ENCODE results near the gene FBLN1.
A peak's percentile ranks its signal among the peaks of the same experiment; 100 is the strongest.
"Not testable (repeated sequence)": the region's sequence is repeated elsewhere in the genome, so short reads cannot be mapped to it uniquely, and the experiment has no call there.

The FBLN1 gene

GRCh38 chr22:45541382-45541979, 38.8 kb downstream of the FBLN1 start:
- no peak for DNase-seq (ENCODE audit: low read depth)
- in situ Hi-C loops (cut with HindIII; ENCODE audit: low sequenced_read_pairs): no loop called here
- no peak overlapping the region for H3K4me3 ChIP-seq (ENCODE audit: low read depth, low read length)
- TF ChIP-seq CTCF (IDR thresholded peaks at IDR 0.05; ENCODE audit: low read depth, low read length, missing control alignments): no peak

GRCh38 chr22:45542001-45542520, 39.4 kb downstream of the FBLN1 start:
- no peak for TF ChIP-seq CTCF (IDR thresholded peaks at IDR 0.05; ENCODE audit: low read depth, low read length, missing control alignments)
- in situ Hi-C loops (cut with HindIII; ENCODE audit: low sequenced_read_pairs): no loop called here
- DNase-seq (ENCODE audit: low read depth): no peak
- no peak overlapping the region for H3K4me3 ChIP-seq (ENCODE audit: low read depth, low read length)

- DNase-seq (ENCODE audit: low read depth); H3K4me3 ChIP-seq (ENCODE audit: low read depth, low read length); in situ Hi-C loops (cut with HindIII; ENCODE audit: low sequenced_read_pairs): not testable (repeated sequence)
These were observed 40.1 kb downstream of the FBLN1 start for GRCh38 chr22:45542736-45543135.

GRCh38 chr22:45543243-45543642, 40.6 kb downstream of the FBLN1 start:
- DNase-seq (ENCODE audit: low read depth): no peak
- in situ Hi-C loops (cut with HindIII; ENCODE audit: low sequenced_read_pairs): no loop called here
- H3K4me3 ChIP-seq (ENCODE audit: low read depth, low read length): no peak overlapping the region
- TF ChIP-seq CTCF (IDR thresholded peaks at IDR 0.05; ENCODE audit: low read depth, low read length, missing control alignments): no peak

- in situ Hi-C loops (cut with HindIII; ENCODE audit: low sequenced_read_pairs): no loop called here
- TF ChIP-seq CTCF (IDR thresholded peaks at IDR 0.05; ENCODE audit: low read depth, low read length, missing control alignments): no peak
- H3K4me3 ChIP-seq (ENCODE audit: low read depth, low read length): no peak overlapping the region
- DNase-seq (ENCODE audit: low read depth): peak; percentile 85
These were observed 42.0 kb downstream of the FBLN1 start for GRCh38 chr22:45544588-45545170.

- in situ Hi-C loops (cut with HindIII; ENCODE audit: low sequenced_read_pairs): no loop called here
- no peak for TF ChIP-seq CTCF (IDR thresholded peaks at IDR 0.05; ENCODE audit: low read depth, low read length, missing control alignments)
- DNase-seq (ENCODE audit: low read depth): no peak
- no peak overlapping the region for H3K4me3 ChIP-seq (ENCODE audit: low read depth, low read length)
These were observed 43.8 kb downstream of the FBLN1 start for GRCh38 chr22:45546333-45547015.

- no peak for TF ChIP-seq CTCF (IDR thresholded peaks at IDR 0.05; ENCODE audit: low read depth, low read length, missing control alignments)
- DNase-seq (ENCODE audit: low read depth): no peak
- no peak overlapping the region for H3K4me3 ChIP-seq (ENCODE audit: low read depth, low read length)
- in situ Hi-C loops (cut with HindIII; ENCODE audit: low sequenced_read_pairs): no loop called here
These were observed 44.3 kb downstream of the FBLN1 start for GRCh38 chr22:45547016-45547345.

Measured in astrocyte of the cerebellum (primary cell).